WTC11 (cell line): Measurements from ENCODE around the gene ZNHIT1. TPM values are rescaled to one million over a fixed set of nuclear protein-coding genes. Genes with fewer than 3 reads are reported as not detected.

Experiments
- ATAC-seq: fragments of 200-7000 bp; cut with Tn5 transposase; 2 replicates; pipeline ENCODE4 v1.10.0; 2021; ENCODE audit warnings: mild to moderate bottlenecking, moderate library complexity
- CTCF ChIA-PET: fragments of 300-600 bp; sonication (Branson Sonifier 250); formaldehyde crosslinking; loops from one replicate; lab custom pipeline; 2021; ENCODE audit warnings: antibody characterized with exemption; lab: Charles Lee
- POLR2A ChIA-PET: fragments of 350-600 bp; sonication (Branson Sonifier 250); formaldehyde crosslinking; loops from one replicate; lab custom pipeline; 2021; ENCODE audit warnings: antibody characterized with exemption; lab: Charles Lee
- DNase-seq: peaks from one replicate; pipeline ENCODE4 v3.0.0; 2021; ENCODE audit warnings: low spot score
- H3K27ac Mint-ChIP-seq: 2 replicates; pipeline ENCODE4 v1.8.0; 2021; ENCODE audit warnings: mixed read lengths
- H3K27me3 Mint-ChIP-seq: 2 replicates; pipeline ENCODE4 v1.8.0; 2021; ENCODE audit warnings: low read depth, mild to moderate bottlenecking, moderate library complexity, mixed read lengths
- H3K36me3 Mint-ChIP-seq: 2 replicates; pipeline ENCODE4 v1.8.0; 2021; ENCODE audit warnings: mixed read lengths
- H3K4me1 Mint-ChIP-seq: 2 replicates; pipeline ENCODE4 v1.8.0; 2022; ENCODE audit warnings: mixed read lengths
- H3K4me3 Mint-ChIP-seq: 2 replicates; pipeline ENCODE4 v1.8.0; 2021; ENCODE audit warnings: mild to moderate bottlenecking, moderate library complexity, mixed read lengths
- H3K9me3 Mint-ChIP-seq: 2 replicates; pipeline ENCODE4 v1.8.0; 2021; ENCODE audit warnings: mixed read lengths
- CREM ChIP-seq: sonication (generic); formaldehyde crosslinking; IDR thresholded peaks from 2 replicates; pipeline ENCODE4 v1.8.1; 2022; ENCODE audit warnings: mild to moderate bottlenecking, missing genetic modification reagents, moderate library complexity
- CTCF ChIP-seq: fragments of 200-600 bp; IDR thresholded peaks from 2 replicates; pipeline ENCODE4 v1.8.0; 2022; ENCODE audit warnings: antibody characterized with exemption
- E2F4 ChIP-seq: sonication (generic); formaldehyde crosslinking; IDR thresholded peaks from 2 replicates; pipeline ENCODE4 v1.8.1; 2022; ENCODE audit warnings: low read depth, mild to moderate bottlenecking, moderate library complexity, missing genetic modification reagents, borderline replicate concordance
- FOXJ3 ChIP-seq: sonication (generic); formaldehyde crosslinking; IDR thresholded peaks from 2 replicates; pipeline ENCODE4 v1.9.0; 2021; ENCODE audit warnings: missing genetic modification reagents, mild to moderate bottlenecking, borderline replicate concordance
- GABPB1 ChIP-seq: sonication (generic); formaldehyde crosslinking; IDR thresholded peaks from 2 replicates; pipeline ENCODE4 v1.8.1; 2023; ENCODE audit warnings: mild to moderate bottlenecking, missing genetic modification reagents
- GRHL2 ChIP-seq: fragments of 250-450 bp; sonication (Bioruptor Pico); IDR thresholded peaks from 2 replicates; pipeline ENCODE4 v1.8.0; 2022; ENCODE audit warnings: mild to moderate bottlenecking, moderate library complexity; ENCODE audit not compliant: insufficient replicate concordance, severe bottlenecking
- GTF2I ChIP-seq: fragments of 250-450 bp; sonication (Bioruptor Pico); conservative IDR thresholded peaks from 2 replicates; pipeline ENCODE4 v1.4.0; 2021; ENCODE audit warnings: mild to moderate bottlenecking
- HMGA2 ChIP-seq: fragments of 250-450 bp; sonication (Bioruptor Pico); IDR thresholded peaks from 2 replicates; pipeline ENCODE4 v1.4.0; 2021; ENCODE audit warnings: mild to moderate bottlenecking, moderate library complexity
- IRF2 ChIP-seq: sonication (generic); formaldehyde crosslinking; IDR thresholded peaks from 2 replicates; pipeline ENCODE4 v1.8.0; 2022; ENCODE audit warnings: low read depth, missing genetic modification reagents, borderline replicate concordance
- MAX ChIP-seq: sonication (generic); formaldehyde crosslinking; IDR thresholded peaks from 2 replicates; pipeline ENCODE4 v1.8.0; 2022; ENCODE audit warnings: mild to moderate bottlenecking, missing genetic modification reagents
- OVOL2 ChIP-seq: fragments of 250-450 bp; sonication (Bioruptor Pico); IDR thresholded peaks from 2 replicates; pipeline ENCODE4 v1.9.0; 2021; ENCODE audit warnings: mild to moderate bottlenecking, borderline replicate concordance
- RORB ChIP-seq: fragments of 250-450 bp; sonication (Bioruptor Pico); IDR thresholded peaks from 2 replicates; pipeline ENCODE4 v1.9.0; 2021; ENCODE audit warnings: mild to moderate bottlenecking
- SMAD3 ChIP-seq: sonication (generic); formaldehyde crosslinking; IDR thresholded peaks from 2 replicates; pipeline ENCODE4 v1.8.0; 2022; ENCODE audit warnings: missing genetic modification reagents, mild to moderate bottlenecking, borderline replicate concordance
- TEAD1 ChIP-seq: sonication (generic); formaldehyde crosslinking; IDR thresholded peaks from 2 replicates; pipeline ENCODE4 v1.8.0; 2022; ENCODE audit warnings: mild to moderate bottlenecking, missing genetic modification reagents
- TP53 ChIP-seq: sonication (generic); formaldehyde crosslinking; IDR thresholded peaks from 2 replicates; pipeline ENCODE4 v1.8.1; 2023; ENCODE audit warnings: mild to moderate bottlenecking, missing genetic modification reagents
- ZMAT4 ChIP-seq: fragments of 250-450 bp; sonication (Bioruptor Pico); IDR thresholded peaks from 2 replicates; pipeline ENCODE4 v1.9.0; 2021; ENCODE audit warnings: mild to moderate bottlenecking
- ZNF121 ChIP-seq: sonication (generic); formaldehyde crosslinking; IDR thresholded peaks from 2 replicates; pipeline ENCODE4 v1.8.0; 2023; ENCODE audit warnings: missing genetic modification reagents
- ZNF671 ChIP-seq: fragments of 250-450 bp; sonication (Bioruptor Pico); IDR thresholded peaks from 2 replicates; pipeline ENCODE4 v1.8.0; 2021; ENCODE audit warnings: mild to moderate bottlenecking
- total RNA-seq: library from RNA; stranded (reverse); gene quantifications from 3 replicates; pipeline ENCODE4 v1.2.3, GENCODE V29; 2021
- TF ChIP-seq, protein P1 (sequence below): sonication (generic); formaldehyde crosslinking; IDR thresholded peaks from 2 replicates; pipeline ENCODE4 v1.8.1; 2023; ENCODE audit warnings: mild to moderate bottlenecking, missing genetic modification reagents, borderline replicate concordance
- TF ChIP-seq, protein P2 (sequence below): sonication (generic); formaldehyde crosslinking; IDR thresholded peaks from 2 replicates; pipeline ENCODE4 v1.8.0; 2022; ENCODE audit warnings: missing genetic modification reagents

Gene ZNHIT1
- total RNA-seq, 1 experiment from 2014 or later, result 63.9 TPM

DNA sequence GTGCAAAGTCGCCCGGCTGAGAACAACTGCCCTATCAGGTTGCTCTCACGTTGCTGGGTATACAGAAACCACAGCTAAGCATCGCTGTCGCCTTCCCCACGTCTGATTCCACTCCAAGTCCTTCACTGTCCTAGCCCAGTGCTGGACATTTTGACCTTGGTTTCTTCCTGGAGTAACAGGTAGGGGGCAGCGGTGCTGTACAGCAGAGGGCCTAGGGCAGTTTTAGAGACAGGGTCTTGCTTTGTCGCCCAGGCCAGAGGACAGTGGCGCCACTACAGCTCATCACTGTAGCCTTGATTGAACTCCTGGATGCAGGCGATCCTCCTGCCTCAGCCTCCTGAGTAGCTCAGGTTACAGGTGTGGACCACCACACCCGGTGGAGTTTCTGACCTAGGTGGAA, 17.1 kb downstream of the ZNHIT1 start:
- ChIA-PET POLR2A (interaction anchor here (1.9 kb wide), 1 partner anchor 10 kb away, joined by 13 read pairs; the partner anchor contains the start of gene FIS1), CTCF (interaction anchor here (0.8 to 8.0 kb wide), 16 partner anchors 9 to 273 kb away, joined by 3 to 80 read pairs (median 4); partner anchors contain the start of genes FIS1, PLOD3 and ZNHIT1)
- no peak overlapping the region for H3K4me3 Mint-ChIP-seq
- peak; percentile 10; the same call in 1 of the 2 replicates for ATAC-seq
- H3K4me1 Mint-ChIP-seq, result peaks cover 39% of the 10 kb centered on the region
- peak; percentile 55 for DNase-seq
- no peaks in the 10 kb centered on the region for H3K36me3 Mint-ChIP-seq
- H3K9me3 Mint-ChIP-seq, result no peaks in the 10 kb centered on the region
- H3K27me3 Mint-ChIP-seq, result no peaks in the 10 kb centered on the region
- peak overlapping the region; percentile 83; the same call in 1 of the 2 replicates for H3K27ac Mint-ChIP-seq
- peak; percentile 99 for TF ChIP-seq ZNF121 (CRISPR knock-in tag)
- TF ChIP-seq, protein P1, sequence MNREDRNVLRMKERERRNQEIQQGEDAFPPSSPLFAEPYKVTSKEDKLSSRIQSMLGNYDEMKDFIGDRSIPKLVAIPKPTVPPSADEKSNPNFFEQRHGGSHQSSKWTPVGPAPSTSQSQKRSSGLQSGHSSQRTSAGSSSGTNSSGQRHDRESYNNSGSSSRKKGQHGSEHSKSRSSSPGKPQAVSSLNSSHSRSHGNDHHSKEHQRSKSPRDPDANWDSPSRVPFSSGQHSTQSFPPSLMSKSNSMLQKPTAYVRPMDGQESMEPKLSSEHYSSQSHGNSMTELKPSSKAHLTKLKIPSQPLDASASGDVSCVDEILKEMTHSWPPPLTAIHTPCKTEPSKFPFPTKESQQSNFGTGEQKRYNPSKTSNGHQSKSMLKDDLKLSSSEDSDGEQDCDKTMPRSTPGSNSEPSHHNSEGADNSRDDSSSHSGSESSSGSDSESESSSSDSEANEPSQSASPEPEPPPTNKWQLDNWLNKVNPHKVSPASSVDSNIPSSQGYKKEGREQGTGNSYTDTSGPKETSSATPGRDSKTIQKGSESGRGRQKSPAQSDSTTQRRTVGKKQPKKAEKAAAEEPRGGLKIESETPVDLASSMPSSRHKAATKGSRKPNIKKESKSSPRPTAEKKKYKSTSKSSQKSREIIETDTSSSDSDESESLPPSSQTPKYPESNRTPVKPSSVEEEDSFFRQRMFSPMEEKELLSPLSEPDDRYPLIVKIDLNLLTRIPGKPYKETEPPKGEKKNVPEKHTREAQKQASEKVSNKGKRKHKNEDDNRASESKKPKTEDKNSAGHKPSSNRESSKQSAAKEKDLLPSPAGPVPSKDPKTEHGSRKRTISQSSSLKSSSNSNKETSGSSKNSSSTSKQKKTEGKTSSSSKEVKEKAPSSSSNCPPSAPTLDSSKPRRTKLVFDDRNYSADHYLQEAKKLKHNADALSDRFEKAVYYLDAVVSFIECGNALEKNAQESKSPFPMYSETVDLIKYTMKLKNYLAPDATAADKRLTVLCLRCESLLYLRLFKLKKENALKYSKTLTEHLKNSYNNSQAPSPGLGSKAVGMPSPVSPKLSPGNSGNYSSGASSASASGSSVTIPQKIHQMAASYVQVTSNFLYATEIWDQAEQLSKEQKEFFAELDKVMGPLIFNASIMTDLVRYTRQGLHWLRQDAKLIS (CRISPR knock-in tag), result no peak
- TF ChIP-seq, all 79 proteins: peak for 1

DNA sequence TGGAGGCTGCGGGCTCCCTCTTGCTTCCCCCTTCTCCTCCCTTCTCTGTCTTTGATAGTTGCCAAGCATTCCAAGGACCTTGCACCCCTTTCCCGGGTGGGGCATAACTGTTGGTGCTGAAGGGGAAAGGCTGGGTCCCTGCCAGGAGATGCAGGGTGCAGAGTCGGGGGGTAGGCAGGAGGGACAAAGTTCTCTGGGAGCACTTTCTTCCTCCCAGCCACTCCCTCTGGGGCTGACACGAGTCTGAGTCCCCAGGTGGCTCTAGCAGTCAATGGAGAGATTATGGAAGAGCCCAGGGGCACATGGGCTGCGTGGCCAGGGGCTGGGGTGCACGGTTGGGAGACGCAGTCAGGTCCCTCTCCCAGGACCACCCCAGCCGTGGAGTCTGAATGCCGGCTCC, 17.6 kb downstream of the ZNHIT1 start:
- TF ChIP-seq OVOL2 (no peak), CREM (no peak), FOXJ3 (CRISPR knock-in tag) (no peak), GRHL2 (no peak), CTCF (no peak), TEAD1 (CRISPR knock-in tag) (no peak), ZMAT4 (CRISPR knock-in tag) (no peak), MAX (no peak), IRF2 (no peak), ZNF671 (CRISPR knock-in tag) (no peak)
- Mint-ChIP-seq H3K36me3 (peaks cover under 1% of the 10 kb centered on the region; the same call in 1 of the 2 replicates), H3K9me3 (no peaks in the 10 kb centered on the region), H3K4me1 (peaks cover 37% of the 10 kb centered on the region), H3K4me3 (no peak overlapping the region), H3K27me3 (no peaks in the 10 kb centered on the region), H3K27ac (no peak overlapping the region)
- DNase-seq, result no peak
- no peak for ATAC-seq
- ChIA-PET POLR2A (interaction anchor here (1.9 kb wide), 1 partner anchor 9 kb away, joined by 13 read pairs; the partner anchor contains the start of gene FIS1), CTCF (interaction anchor here (0.9 to 8.0 kb wide), 14 partner anchors 9 to 273 kb away, joined by 3 to 80 read pairs (median 4); partner anchors contain the start of genes FIS1, PLOD3 and ZNHIT1)

- no peak for DNase-seq
- H3K4me3 Mint-ChIP-seq, result no peak overlapping the region
- no peak overlapping the region for H3K27ac Mint-ChIP-seq
- TF ChIP-seq GTF2I (no peak), HMGA2 (no peak), RORB (CRISPR knock-in tag) (no peak), GABPB1 (CRISPR knock-in tag) (no peak), SMAD3 (no peak), TP53 (CRISPR knock-in tag) (no peak), E2F4 (CRISPR knock-in tag) (no peak)
- TF ChIP-seq, protein P2, sequence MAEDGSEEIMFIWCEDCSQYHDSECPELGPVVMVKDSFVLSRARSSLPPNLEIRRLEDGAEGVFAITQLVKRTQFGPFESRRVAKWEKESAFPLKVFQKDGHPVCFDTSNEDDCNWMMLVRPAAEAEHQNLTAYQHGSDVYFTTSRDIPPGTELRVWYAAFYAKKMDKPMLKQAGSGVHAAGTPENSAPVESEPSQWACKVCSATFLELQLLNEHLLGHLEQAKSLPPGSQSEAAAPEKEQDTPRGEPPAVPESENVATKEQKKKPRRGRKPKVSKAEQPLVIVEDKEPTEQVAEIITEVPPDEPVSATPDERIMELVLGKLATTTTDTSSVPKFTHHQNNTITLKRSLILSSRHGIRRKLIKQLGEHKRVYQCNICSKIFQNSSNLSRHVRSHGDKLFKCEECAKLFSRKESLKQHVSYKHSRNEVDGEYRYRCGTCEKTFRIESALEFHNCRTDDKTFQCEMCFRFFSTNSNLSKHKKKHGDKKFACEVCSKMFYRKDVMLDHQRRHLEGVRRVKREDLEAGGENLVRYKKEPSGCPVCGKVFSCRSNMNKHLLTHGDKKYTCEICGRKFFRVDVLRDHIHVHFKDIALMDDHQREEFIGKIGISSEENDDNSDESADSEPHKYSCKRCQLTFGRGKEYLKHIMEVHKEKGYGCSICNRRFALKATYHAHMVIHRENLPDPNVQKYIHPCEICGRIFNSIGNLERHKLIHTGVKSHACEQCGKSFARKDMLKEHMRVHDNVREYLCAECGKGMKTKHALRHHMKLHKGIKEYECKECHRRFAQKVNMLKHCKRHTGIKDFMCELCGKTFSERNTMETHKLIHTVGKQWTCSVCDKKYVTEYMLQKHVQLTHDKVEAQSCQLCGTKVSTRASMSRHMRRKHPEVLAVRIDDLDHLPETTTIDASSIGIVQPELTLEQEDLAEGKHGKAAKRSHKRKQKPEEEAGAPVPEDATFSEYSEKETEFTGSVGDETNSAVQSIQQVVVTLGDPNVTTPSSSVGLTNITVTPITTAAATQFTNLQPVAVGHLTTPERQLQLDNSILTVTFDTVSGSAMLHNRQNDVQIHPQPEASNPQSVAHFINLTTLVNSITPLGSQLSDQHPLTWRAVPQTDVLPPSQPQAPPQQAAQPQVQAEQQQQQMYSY, result no peak
- POLR2A ChIA-PET, result interaction anchor here (1.1 kb wide), 1 partner anchor 12 kb away, joined by 3 read pairs; no protein-coding TSS in a partner anchor
- H3K4me1 Mint-ChIP-seq, result peaks cover 33% of the 10 kb centered on the region
- CTCF ChIA-PET, result interaction anchor here (0.6 to 8.0 kb wide), 8 partner anchors 16 to 95 kb away, joined by 3 to 80 read pairs (median 4); no protein-coding TSS in a partner anchor
- ATAC-seq, result no peak
- H3K9me3 Mint-ChIP-seq, result no peaks in the 10 kb centered on the region
- H3K27me3 Mint-ChIP-seq, result no peaks in the 10 kb centered on the region
- peaks cover 4% of the 10 kb centered on the region; the same call in 1 of the 2 replicates for H3K36me3 Mint-ChIP-seq
Observed at GRCh38 chr7:101236292-101236835, 18.4 kb downstream of the ZNHIT1 start.
